IMR-90 (cell line): ENCODE results near the gene TLR10. TPM values are rescaled to one million over a fixed set of nuclear protein-coding genes. Genes with fewer than 3 reads are reported as not detected.

Experiments used
- ATAC-seq: fragments of 200-7000 bp; cut with Tn5 transposase; 2 replicates; pipeline ENCODE4 v1.9.1; 2020; ENCODE audit warnings: low read depth, mild to moderate bottlenecking, moderate library complexity
- Bru-seq: library from RNA; stranded (reverse); fragments of 400-500 nt; gene quantifications from one replicate; lab custom pipeline; 2021; lab: Mats Ljungman, UMichigan
- BruChase-seq, 2 experiments: library from RNA; stranded (reverse); fragments of 400-500 nt; gene quantifications; one replicate each; lab custom pipeline; 2021; lab: Mats Ljungman, UMichigan
- BruUV-seq: library from RNA; stranded (reverse); fragments of 400-500 nt; replicated peaks from 2 replicates; lab custom pipeline; 2021; lab: Mats Ljungman, UMichigan
- CTCF ChIA-PET: fragments of 300-600 bp; formaldehyde crosslinking; extraction: SDS; loops from one replicate; lab custom pipeline; 2021; ENCODE audit warnings: antibody characterized with exemption; lab: Yijun Ruan, JAX
- POLR2A ChIA-PET: fragments of 300-600 bp; sonication (Branson Sonifier 250); formaldehyde crosslinking; loops from one replicate; lab custom pipeline; 2022; ENCODE audit warnings: antibody characterized with exemption; ENCODE audit not compliant: unreplicated experiment; lab: Charles Lee
- DNase-seq: peaks from one replicate; pipeline ENCODE4 v3.0.0; 2013
- H2AFZ ChIP-seq: replicated peaks from 2 replicates; pipeline ENCODE3; 2013; ENCODE audit warnings: low read length, mild to moderate bottlenecking; ENCODE audit not compliant: poor library complexity
- H2AK5ac ChIP-seq: 2 replicates; pipeline ENCODE4 v1.6.1; 2013; ENCODE audit warnings: low read depth, low read length, inconsistent platforms
- H2AK9ac ChIP-seq: replicated peaks from 2 replicates; pipeline ENCODE3; 2013; ENCODE audit warnings: mild to moderate bottlenecking, low read depth, low read length, moderate library complexity; ENCODE audit not compliant: poor library complexity
- H2BK120ac ChIP-seq: 2 replicates; pipeline ENCODE4 v1.6.1; 2013; ENCODE audit warnings: low read depth, low read length, inconsistent platforms
- H2BK15ac ChIP-seq: 3 replicates; pipeline ENCODE4 v1.6.1; 2013; ENCODE audit warnings: low read depth, low read length, inconsistent platforms
- H2BK20ac ChIP-seq: 2 replicates; pipeline ENCODE4 v1.6.1; 2013; ENCODE audit warnings: low read depth, mild to moderate bottlenecking, inconsistent platforms, low read length, moderate library complexity
- H2BK5ac ChIP-seq: 2 replicates; pipeline ENCODE4 v1.6.1; 2013; ENCODE audit warnings: mild to moderate bottlenecking, low read depth, low read length, inconsistent platforms; ENCODE audit not compliant: poor library complexity, severe bottlenecking
- H3K14ac ChIP-seq: replicated peaks from 2 replicates; pipeline ENCODE4 v1.6.1; 2013; ENCODE audit warnings: low read depth, low read length, inconsistent platforms
- H3K18ac ChIP-seq: 2 replicates; pipeline ENCODE4 v1.6.1; 2013; ENCODE audit warnings: low read depth, low read length, control low read depth
- H3K23ac ChIP-seq: 2 replicates; pipeline ENCODE4 v1.6.1; 2013; ENCODE audit warnings: low read depth, low read length, inconsistent platforms
- H3K27ac ChIP-seq: 2 replicates; pipeline ENCODE4 v1.5.1; 2013; ENCODE audit warnings: mild to moderate bottlenecking, control low read depth, low read length; ENCODE audit not compliant: insufficient read depth
- H3K27me3 ChIP-seq: 2 replicates; pipeline ENCODE4 v1.6.1; 2013; ENCODE audit warnings: low read length; ENCODE audit not compliant: control insufficient read depth, insufficient read depth
- H3K36me3 ChIP-seq: 2 replicates; pipeline ENCODE4 v1.6.1; 2013; ENCODE audit warnings: low read length, mixed read lengths; ENCODE audit not compliant: control insufficient read depth, insufficient read depth
- H3K4ac ChIP-seq: 2 replicates; pipeline ENCODE4 v1.6.1; 2013; ENCODE audit warnings: low read depth, low read length, inconsistent platforms
- H3K4me1 ChIP-seq: 2 replicates; pipeline ENCODE4 v1.6.1; 2013; ENCODE audit warnings: low read length, mixed read lengths; ENCODE audit not compliant: control insufficient read depth, insufficient read depth
- H3K4me2 ChIP-seq: 2 replicates; pipeline ENCODE4 v1.6.1; 2013; ENCODE audit warnings: low read depth, mild to moderate bottlenecking, control low read depth, low read length, moderate library complexity
- H3K4me3 ChIP-seq: 2 replicates; pipeline ENCODE4 v1.5.1; 2013; ENCODE audit warnings: low read depth, mild to moderate bottlenecking, control low read depth, low read length, moderate library complexity; ENCODE audit not compliant: insufficient read depth
- H3K56ac ChIP-seq: 2 replicates; pipeline ENCODE4 v1.6.1; 2013; ENCODE audit warnings: low read length, inconsistent platforms; ENCODE audit not compliant: insufficient read depth; ENCODE audit errors: extremely low read depth
- H3K79me1 ChIP-seq, 2 experiments: 2 replicates each; pipeline ENCODE4 v1.6.1; 2013; ENCODE audit warnings: low read length in 2 of 2, inconsistent platforms in 1 of 2, low read depth in 1 of 2
- H3K9ac ChIP-seq: 2 replicates; pipeline ENCODE4 v1.6.1; 2013; ENCODE audit warnings: low read depth, low read length, control low read depth
- H3K9me1 ChIP-seq: 2 replicates; pipeline ENCODE4 v1.6.1; 2013; ENCODE audit warnings: low read length, inconsistent platforms; ENCODE audit not compliant: insufficient read depth
- H3K9me3 ChIP-seq: 2 replicates; pipeline ENCODE4 v1.6.1; 2013; ENCODE audit warnings: low read length; ENCODE audit not compliant: control insufficient read depth, insufficient read depth
- H4K20me1 ChIP-seq: 2 replicates; pipeline ENCODE4 v1.6.1; 2013; ENCODE audit warnings: low read length, inconsistent platforms; ENCODE audit not compliant: insufficient read depth
- H4K5ac ChIP-seq: 2 replicates; pipeline ENCODE4 v1.6.1; 2013; ENCODE audit warnings: mild to moderate bottlenecking, low read depth, low read length, control low read depth
- H4K8ac ChIP-seq, 2 experiments: 2 replicates each; pipeline ENCODE4 v1.6.1; 2013; ENCODE audit warnings: low read depth in 2 of 2, low read length in 2 of 2, control low read depth in 1 of 2, inconsistent platforms in 1 of 2
- H4K91ac ChIP-seq: 2 replicates; pipeline ENCODE4 v1.6.1; 2013; ENCODE audit warnings: low read depth, low read length, inconsistent platforms; ENCODE audit not compliant: insufficient read depth
- BHLHE40 ChIP-seq: fragments of 150-350 bp; IDR thresholded peaks from 2 replicates; pipeline ENCODE4 v1.6.1; 2016; ENCODE audit warnings: mild to moderate bottlenecking, low read depth, low read length
- CHD1 ChIP-seq: IDR thresholded peaks from 2 replicates; pipeline ENCODE4 v1.6.1; 2012; ENCODE audit warnings: low read depth, low read length, improper control_type of control experiment
- MAZ ChIP-seq: IDR thresholded peaks from 2 replicates; pipeline ENCODE4 v1.6.1; 2012; ENCODE audit warnings: low read depth, mild to moderate bottlenecking, low read length, improper control_type of control experiment, moderate library complexity, borderline replicate concordance
- MXI1 ChIP-seq: IDR thresholded peaks from 2 replicates; pipeline ENCODE4 v1.6.1; 2012; ENCODE audit warnings: low read depth, mild to moderate bottlenecking, low read length, moderate library complexity, borderline replicate concordance
- RAD21 ChIP-seq: IDR thresholded peaks from 2 replicates; pipeline ENCODE4 v1.6.1; 2012; ENCODE audit warnings: low read length, improper control_type of control experiment
- SMC3 ChIP-seq: fragments of 150-350 bp; IDR thresholded peaks from 2 replicates; pipeline ENCODE4 v1.6.1; 2016; ENCODE audit warnings: low read depth, mild to moderate bottlenecking, antibody characterized with exemption, low read length, moderate library complexity
- WGBS, 2 experiments: methylation state at CpG; one replicate each; pipeline versions ENCODE4 v1.1.5 to v1.1.7; 2013; ENCODE audit warnings: missing lambda C conversion rate in 2 of 2; ENCODE audit not compliant: insufficient read length in 1 of 2; ENCODE audit errors: extremely low coverage in 2 of 2; 5-methylcytosine and 5-hydroxymethylcytosine counted together
- dilution Hi-C: fragments of 300-500 bp; cut with HindIII; formaldehyde crosslinking; loops from one replicate; pipeline ENCODE4 v1.14.3; 2018; ENCODE audit warnings: low sequenced_read_pairs; ENCODE audit not compliant: unreplicated experiment
- in situ Hi-C: fragments of 300-500 bp; cut with MboI; formaldehyde crosslinking; loops from 3 replicates; pipeline ENCODE4 v1.14.3; 2019; ENCODE audit warnings: low sequenced_read_pairs, inconsistent platforms, mixed read lengths
- intact Hi-C: fragments of 100-400 bp; cut with micrococcal nuclease; formaldehyde crosslinking; loops from 2 replicates; pipeline ENCODE4 v1.10.0; 2022
- long read RNA-seq: library from polyadenylated mRNA; unstranded; transcript quantifications from one replicate; pipeline ENCODE4 v2.0.0, GENCODE V29; 2021; ENCODE audit not compliant: unreplicated experiment
- polyA plus RNA-seq, 3 experiments: library from polyadenylated mRNA; depleted of rRNA; stranded (reverse); fragments of >200 nt; gene quantifications; 2 replicates each; pipeline ENCODE4 v1.2.3, GENCODE V29; 2012; ENCODE audit warnings: low replicate concordance in 1 of 3
- total RNA-seq: library from RNA; depleted of rRNA; stranded (reverse); fragments of >200 nt; gene quantifications from 2 replicates; pipeline ENCODE4 v1.2.3, GENCODE V29; 2012; rRNA removed
- TF ChIP-seq, protein P1 (sequence below): conservative IDR thresholded peaks from 2 replicates; pipeline ENCODE4 v1.5.1; 2012; ENCODE audit warnings: mild to moderate bottlenecking, low read depth, low read length, improper control_type of control experiment
- TF ChIP-seq, protein P2 (sequence below): fragments of 150-350 bp; IDR thresholded peaks from 2 replicates; pipeline ENCODE4 v1.6.1; 2016; ENCODE audit warnings: low read depth, mild to moderate bottlenecking, low read length, moderate library complexity, borderline replicate concordance

TLR10 gene, protein sequence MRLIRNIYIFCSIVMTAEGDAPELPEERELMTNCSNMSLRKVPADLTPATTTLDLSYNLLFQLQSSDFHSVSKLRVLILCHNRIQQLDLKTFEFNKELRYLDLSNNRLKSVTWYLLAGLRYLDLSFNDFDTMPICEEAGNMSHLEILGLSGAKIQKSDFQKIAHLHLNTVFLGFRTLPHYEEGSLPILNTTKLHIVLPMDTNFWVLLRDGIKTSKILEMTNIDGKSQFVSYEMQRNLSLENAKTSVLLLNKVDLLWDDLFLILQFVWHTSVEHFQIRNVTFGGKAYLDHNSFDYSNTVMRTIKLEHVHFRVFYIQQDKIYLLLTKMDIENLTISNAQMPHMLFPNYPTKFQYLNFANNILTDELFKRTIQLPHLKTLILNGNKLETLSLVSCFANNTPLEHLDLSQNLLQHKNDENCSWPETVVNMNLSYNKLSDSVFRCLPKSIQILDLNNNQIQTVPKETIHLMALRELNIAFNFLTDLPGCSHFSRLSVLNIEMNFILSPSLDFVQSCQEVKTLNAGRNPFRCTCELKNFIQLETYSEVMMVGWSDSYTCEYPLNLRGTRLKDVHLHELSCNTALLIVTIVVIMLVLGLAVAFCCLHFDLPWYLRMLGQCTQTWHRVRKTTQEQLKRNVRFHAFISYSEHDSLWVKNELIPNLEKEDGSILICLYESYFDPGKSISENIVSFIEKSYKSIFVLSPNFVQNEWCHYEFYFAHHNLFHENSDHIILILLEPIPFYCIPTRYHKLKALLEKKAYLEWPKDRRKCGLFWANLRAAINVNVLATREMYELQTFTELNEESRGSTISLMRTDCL
- total RNA-seq (not detected in 2 replicates), polyA plus RNA-seq (2012; rRNA removed) (not detected in 2 replicates), Bru-seq, nascent RNA (not detected), BruChase-seq, experiment 1, labeled RNA remaining after a 6-hour chase (percentile 11 among the genes with signal in this experiment), BruChase-seq, experiment 2, labeled RNA remaining after a 2-hour chase (percentile 11 among the genes with signal in this experiment)
- polyA plus RNA-seq (2012; cell fraction: cytosol; rRNA removed) = not detected in 2 replicates
- polyA plus RNA-seq (2012; cell fraction: nucleus; rRNA removed; ENCODE audit: low replicate concordance) = not detected in 2 replicates
- long read RNA-seq = 0 reads

DNA sequence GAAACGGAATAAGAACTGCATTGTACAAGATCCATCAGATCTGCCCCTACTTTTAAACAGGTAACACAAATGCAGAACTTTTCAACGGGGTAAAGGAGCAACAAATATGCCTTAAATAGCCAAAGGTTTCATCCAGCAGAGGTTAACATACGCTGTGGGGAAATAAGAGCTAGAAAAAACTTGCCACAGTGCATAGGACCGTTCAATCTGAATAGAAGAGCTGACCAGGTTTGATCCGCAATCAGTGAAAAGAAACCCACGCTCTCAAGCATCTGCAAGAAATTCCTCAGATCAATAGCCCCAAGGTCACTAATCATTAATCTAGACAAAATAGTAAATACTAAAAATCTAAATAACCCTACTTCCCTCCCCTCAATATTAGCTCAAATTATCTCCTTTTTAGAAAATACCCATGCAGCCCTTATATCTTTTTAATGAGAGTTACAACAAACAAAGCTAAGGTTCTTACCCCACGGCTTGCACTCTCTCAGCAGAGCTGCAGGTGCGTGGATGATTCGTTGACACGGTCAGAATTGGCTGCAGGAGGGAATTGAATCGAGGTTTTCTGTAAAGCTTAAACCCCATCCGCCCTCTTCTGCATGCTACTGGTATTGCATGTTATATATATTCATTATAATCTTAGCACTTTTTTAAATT, at the start of gene TLR10:
Gene TLR10 (minus strand): TSS at position 539 of the 657 bp plus-strand sequence. CDS start 7,400 bp downstream, outside the sequence.
- CTCF ChIA-PET = interaction anchor here (1.0 to 2.2 kb wide), 12 partner anchors 9 to 73 kb away, joined by 3 to 10 read pairs (median 5); no protein-coding TSS in a partner anchor

More for the DNA sequence above, at the start of gene TLR10:
- no peaks in the 10 kb centered on the region for H3K9me1 ChIP-seq
- intact Hi-C loops = loop anchor here (2.0 kb wide), 1 partner anchor 74 kb away; the partner anchor contains the start of gene TLR6
- H3K9me3 ChIP-seq = no peaks in the 10 kb centered on the region
- no peak within 1 kb of the TSS for H4K8ac ChIP-seq
- no peak within 1 kb of the TSS for H3K4me2 ChIP-seq
- no peak within 1 kb of the TSS for H2AFZ ChIP-seq
- WGBS, 2 experiments = 0% methylated on average over 1 of the region's 12 CpGs; no CpG with 5 or more reads in 1 of the 2 experiments
- TF ChIP-seq CHD1 = no peak
- TF ChIP-seq MXI1 = no peak
- peak; percentile 68 for TF ChIP-seq SMC3
- no peak for TF ChIP-seq MAZ
- TF ChIP-seq, protein P1, sequence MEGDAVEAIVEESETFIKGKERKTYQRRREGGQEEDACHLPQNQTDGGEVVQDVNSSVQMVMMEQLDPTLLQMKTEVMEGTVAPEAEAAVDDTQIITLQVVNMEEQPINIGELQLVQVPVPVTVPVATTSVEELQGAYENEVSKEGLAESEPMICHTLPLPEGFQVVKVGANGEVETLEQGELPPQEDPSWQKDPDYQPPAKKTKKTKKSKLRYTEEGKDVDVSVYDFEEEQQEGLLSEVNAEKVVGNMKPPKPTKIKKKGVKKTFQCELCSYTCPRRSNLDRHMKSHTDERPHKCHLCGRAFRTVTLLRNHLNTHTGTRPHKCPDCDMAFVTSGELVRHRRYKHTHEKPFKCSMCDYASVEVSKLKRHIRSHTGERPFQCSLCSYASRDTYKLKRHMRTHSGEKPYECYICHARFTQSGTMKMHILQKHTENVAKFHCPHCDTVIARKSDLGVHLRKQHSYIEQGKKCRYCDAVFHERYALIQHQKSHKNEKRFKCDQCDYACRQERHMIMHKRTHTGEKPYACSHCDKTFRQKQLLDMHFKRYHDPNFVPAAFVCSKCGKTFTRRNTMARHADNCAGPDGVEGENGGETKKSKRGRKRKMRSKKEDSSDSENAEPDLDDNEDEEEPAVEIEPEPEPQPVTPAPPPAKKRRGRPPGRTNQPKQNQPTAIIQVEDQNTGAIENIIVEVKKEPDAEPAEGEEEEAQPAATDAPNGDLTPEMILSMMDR = peak; percentile 66
- peak; percentile 64 for TF ChIP-seq RAD21
- TF ChIP-seq BHLHE40 = no peak
- TF ChIP-seq, protein P2, sequence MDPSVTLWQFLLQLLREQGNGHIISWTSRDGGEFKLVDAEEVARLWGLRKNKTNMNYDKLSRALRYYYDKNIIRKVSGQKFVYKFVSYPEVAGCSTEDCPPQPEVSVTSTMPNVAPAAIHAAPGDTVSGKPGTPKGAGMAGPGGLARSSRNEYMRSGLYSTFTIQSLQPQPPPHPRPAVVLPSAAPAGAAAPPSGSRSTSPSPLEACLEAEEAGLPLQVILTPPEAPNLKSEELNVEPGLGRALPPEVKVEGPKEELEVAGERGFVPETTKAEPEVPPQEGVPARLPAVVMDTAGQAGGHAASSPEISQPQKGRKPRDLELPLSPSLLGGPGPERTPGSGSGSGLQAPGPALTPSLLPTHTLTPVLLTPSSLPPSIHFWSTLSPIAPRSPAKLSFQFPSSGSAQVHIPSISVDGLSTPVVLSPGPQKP = no peak
- no peak within 1 kb of the TSS for H2BK5ac ChIP-seq
- H2BK20ac ChIP-seq = no peak within 1 kb of the TSS
- no peak within 1 kb of the TSS for H2BK15ac ChIP-seq
- H4K20me1 ChIP-seq = no peaks in the 10 kb centered on the region
- dilution Hi-C loops = no loop called here
- no peak within 1 kb of the TSS for H3K23ac ChIP-seq
- ATAC-seq = peak; percentile 81
- H3K4ac ChIP-seq = no peak within 1 kb of the TSS
- no peaks in the 10 kb centered on the region for H3K36me3 ChIP-seq
- peaks cover 4% of the 10 kb centered on the region for H3K27me3 ChIP-seq
- no peaks in the 10 kb centered on the region for H3K79me1 ChIP-seq
- POLR2A ChIA-PET = no interaction called here
- no peak within 1 kb of the TSS for H4K5ac ChIP-seq
- H3K18ac ChIP-seq = no peak within 1 kb of the TSS
- in situ Hi-C loops = no loop called here
- no peak within 1 kb of the TSS for H4K91ac ChIP-seq
- H3K27ac ChIP-seq = no peak within 1 kb of the TSS
- H2AK5ac ChIP-seq = no peak within 1 kb of the TSS
- no peaks in the 10 kb centered on the region for H3K4me1 ChIP-seq
- no peak within 1 kb of the TSS for H3K4me3 ChIP-seq
- no peak within 1 kb of the TSS for H3K56ac ChIP-seq
- no peak within 1 kb of the TSS for H2BK120ac ChIP-seq
- no peak within 1 kb of the TSS for H2AK9ac ChIP-seq
- peak; percentile 52 for DNase-seq
- BruUV-seq = no TSS peak
- H3K14ac ChIP-seq = no peak within 1 kb of the TSS
- H3K9ac ChIP-seq = no peak within 1 kb of the TSS
